ENCODE measurements around the gene ITGB1.
"Not testable (repeated sequence)": the region's sequence is repeated elsewhere in the genome, so short reads cannot be mapped to it uniquely, and the experiment has no call there.

Gene ITGB1

DNA sequence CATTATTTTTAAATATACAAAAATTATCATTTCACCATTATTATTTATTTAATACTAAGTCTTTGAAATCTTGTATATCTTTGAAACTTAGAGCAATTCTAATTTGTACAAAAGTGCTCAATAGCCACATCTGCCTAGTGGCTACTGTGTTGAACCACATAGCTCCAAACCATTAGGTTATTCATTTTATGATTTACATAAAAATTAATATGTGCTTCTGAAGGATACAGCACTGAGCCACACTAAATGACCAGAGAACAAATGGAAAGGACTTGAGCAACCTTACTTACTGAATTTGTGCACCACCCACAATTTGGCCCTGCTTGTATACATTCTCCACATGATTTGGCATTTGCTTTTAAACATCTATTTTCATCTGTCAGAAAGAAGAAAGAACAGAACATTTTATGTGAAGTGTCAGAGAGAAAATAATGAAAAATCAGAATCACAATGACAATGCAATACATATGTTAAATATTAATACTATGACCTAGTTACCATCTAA lies 25.8 kb downstream of the ITGB1 start:
- in situ Hi-C loops (cut with HindIII; ENCODE audit: low pct_unique_long_range_greater_than_20kb, low sequenced_read_pairs) = no loop called here

DNA sequence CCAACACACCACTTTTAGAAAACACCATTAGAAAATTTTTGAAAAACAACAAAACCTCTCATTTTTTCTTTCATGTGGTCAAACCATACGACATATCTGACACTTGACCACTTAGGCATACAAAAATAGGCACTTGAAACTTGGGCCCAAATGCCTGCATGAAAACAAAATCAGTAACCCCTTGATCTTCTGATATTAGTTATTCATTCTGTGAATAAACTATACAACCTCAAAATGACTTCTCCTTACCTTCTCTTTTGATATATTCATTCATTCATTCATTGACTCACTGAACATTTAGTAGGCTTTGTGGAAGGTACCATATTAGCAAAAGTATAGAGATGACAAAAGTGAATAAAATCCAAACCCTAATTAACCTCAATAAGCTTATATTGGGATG lies 26.4 kb downstream of the ITGB1 start:
- no peak for TF ChIP-seq JUND (IDR thresholded peaks at IDR 0.05; ENCODE audit: low read depth)
- DNase-seq (ENCODE audit: low read depth in 1 of 2, low spot score in 1 of 2) = no peak
- in situ Hi-C loops (cut with HindIII; ENCODE audit: low pct_unique_long_range_greater_than_20kb, low sequenced_read_pairs) = no loop called here

More for the DNA sequence above, 25.8 kb downstream of the ITGB1 start:
- TF ChIP-seq JUND (IDR thresholded peaks at IDR 0.05; ENCODE audit: low read depth) = no peak
- no peak for DNase-seq (ENCODE audit: low read depth in 1 of 2, low spot score in 1 of 2)

- no peak for DNase-seq (ENCODE audit: low read depth in 1 of 2, low spot score in 1 of 2)
- no peak for TF ChIP-seq JUND (IDR thresholded peaks at IDR 0.05; ENCODE audit: low read depth)
- in situ Hi-C loops (cut with HindIII; ENCODE audit: low pct_unique_long_range_greater_than_20kb, low sequenced_read_pairs) = no loop called here
Observed at GRCh38 chr10:32930036-32930435, 28.0 kb downstream of the ITGB1 start.

GRCh38 chr10:32929634-32930033 lies 28.4 kb downstream of the ITGB1 start:
- peak; percentile 17 to 86 for DNase-seq (ENCODE audit: low read depth in 1 of 2, low spot score in 1 of 2)
- in situ Hi-C loops (cut with HindIII; ENCODE audit: low pct_unique_long_range_greater_than_20kb, low sequenced_read_pairs) = no loop called here
- TF ChIP-seq JUND (IDR thresholded peaks at IDR 0.05; ENCODE audit: low read depth) = no peak

DNA sequence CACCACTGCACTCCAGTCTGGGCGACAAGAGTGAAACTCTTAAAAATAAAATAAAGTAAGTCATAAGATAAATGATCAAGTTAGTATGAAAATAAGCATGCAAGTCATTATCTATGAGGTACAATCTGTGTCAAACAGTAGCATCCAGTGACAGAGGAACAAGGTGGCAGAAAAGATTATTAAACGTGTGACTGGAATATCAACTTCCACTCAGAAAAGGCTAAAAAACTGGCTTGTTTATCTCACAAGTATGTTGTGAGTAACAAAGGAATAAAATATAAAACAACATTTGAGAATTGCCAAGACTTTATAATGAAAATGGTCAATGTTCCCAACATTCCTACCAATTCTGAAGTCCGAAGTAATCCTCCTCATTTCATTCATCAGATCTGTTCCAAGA lies 30.3 kb downstream of the ITGB1 start:
- no peak for TF ChIP-seq JUND (IDR thresholded peaks at IDR 0.05; ENCODE audit: low read depth)
- in situ Hi-C loops (cut with HindIII; ENCODE audit: low pct_unique_long_range_greater_than_20kb, low sequenced_read_pairs) = no loop called here
- no peak for DNase-seq (ENCODE audit: low read depth in 1 of 2, low spot score in 1 of 2)

GRCh38 chr10:32923849-32924248 lies 34.2 kb downstream of the ITGB1 start:
- TF ChIP-seq JUND (IDR thresholded peaks at IDR 0.05; ENCODE audit: low read depth) = no peak
- in situ Hi-C loops (cut with HindIII; ENCODE audit: low pct_unique_long_range_greater_than_20kb, low sequenced_read_pairs) = no loop called here
- no peak for DNase-seq (ENCODE audit: low read depth in 1 of 2, low spot score in 1 of 2)

- TF ChIP-seq JUND (IDR thresholded peaks at IDR 0.05; ENCODE audit: low read depth) = no peak
- in situ Hi-C loops (cut with HindIII; ENCODE audit: low pct_unique_long_range_greater_than_20kb, low sequenced_read_pairs) = no loop called here
- DNase-seq (ENCODE audit: low read depth in 1 of 2, low spot score in 1 of 2) = no peak
Observed at GRCh38 chr10:32923134-32923533, 34.9 kb downstream of the ITGB1 start.

DNA sequence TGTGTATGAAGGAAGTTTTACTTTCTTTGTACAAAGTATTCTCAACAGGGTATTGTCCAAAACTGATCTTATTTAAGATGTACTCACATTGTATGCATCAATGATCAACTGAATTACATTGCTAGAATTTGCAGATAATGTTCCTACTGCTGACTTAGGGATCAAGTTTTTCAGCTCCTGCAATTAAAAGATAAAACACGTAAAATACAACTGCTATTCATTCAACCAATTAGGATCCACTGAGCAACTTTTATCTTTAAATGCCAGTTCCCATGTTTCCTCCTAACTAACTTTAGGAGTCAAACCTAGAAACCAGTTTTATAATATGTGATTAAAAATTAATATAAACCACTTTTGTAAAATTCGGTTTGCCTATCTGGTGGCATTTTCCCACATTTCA lies 35.9 kb downstream of the ITGB1 start:
- TF ChIP-seq JUND (IDR thresholded peaks at IDR 0.05; ENCODE audit: low read depth) = no peak
- no peak for DNase-seq (ENCODE audit: low read depth in 1 of 2, low spot score in 1 of 2)
- in situ Hi-C loops (cut with HindIII; ENCODE audit: low pct_unique_long_range_greater_than_20kb, low sequenced_read_pairs) = no loop called here

- DNase-seq (ENCODE audit: low read depth in 1 of 2, low spot score in 1 of 2); in situ Hi-C loops (cut with HindIII; ENCODE audit: low pct_unique_long_range_greater_than_20kb, low sequenced_read_pairs): not testable (repeated sequence)
Observed at GRCh38 chr10:32917817-32918216, 40.2 kb downstream of the ITGB1 start.

DNA sequence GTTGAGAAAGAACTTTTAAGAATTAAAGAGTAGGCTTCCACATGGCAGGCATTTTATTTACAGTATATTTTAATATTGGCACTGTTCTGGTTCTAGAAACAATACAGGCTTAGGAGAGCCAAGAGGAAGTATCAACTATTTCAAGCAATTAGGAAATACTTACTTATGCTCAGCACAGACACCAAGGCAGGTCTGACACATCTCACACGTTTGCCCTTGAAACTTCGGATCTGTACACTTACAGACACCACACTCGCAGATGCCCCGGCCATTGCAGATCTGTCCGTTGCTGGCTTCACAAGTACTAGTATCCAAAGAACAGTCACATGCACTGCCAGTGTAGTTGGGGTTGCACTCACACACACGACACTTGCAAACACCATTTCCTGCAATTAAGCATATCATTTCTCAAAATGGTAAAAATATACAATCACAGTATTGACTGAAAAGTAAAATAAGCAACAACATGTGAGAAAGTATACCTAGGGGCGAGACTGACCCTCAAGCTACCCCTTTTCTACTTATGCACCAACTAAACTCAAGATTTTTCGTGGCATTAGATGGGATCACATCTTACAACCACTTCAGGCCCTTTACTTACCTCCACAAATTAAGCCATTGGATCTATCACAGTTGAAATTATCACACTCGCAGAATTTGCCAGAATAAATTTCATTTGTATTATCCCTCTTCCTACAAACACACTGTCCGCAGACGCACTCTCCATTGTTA lies 46.6 kb downstream of the ITGB1 start:
- TF ChIP-seq JUND (IDR thresholded peaks at IDR 0.05; ENCODE audit: low read depth) = no peak
- in situ Hi-C loops (cut with HindIII; ENCODE audit: low pct_unique_long_range_greater_than_20kb, low sequenced_read_pairs) = no loop called here
- no peak for DNase-seq (ENCODE audit: low read depth in 1 of 2, low spot score in 1 of 2)

DNA sequence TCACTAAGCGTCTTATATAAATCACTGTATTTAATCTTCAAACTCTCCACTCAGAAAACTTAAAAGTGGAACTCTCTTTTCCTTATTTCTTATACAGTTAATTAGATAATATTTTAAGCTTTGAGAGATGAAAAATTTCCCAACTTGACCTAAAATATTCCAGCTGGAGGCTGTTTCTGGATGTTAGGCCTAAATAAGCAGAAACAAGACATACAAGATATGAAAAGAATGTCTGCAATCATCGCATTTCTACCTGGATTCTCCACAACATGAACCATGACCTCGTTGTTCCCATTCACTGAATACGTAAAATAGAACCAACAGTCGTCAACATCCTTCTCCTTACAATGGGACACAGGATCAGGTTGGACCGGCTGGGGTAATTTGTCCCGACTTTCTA lies 48.1 kb downstream of the ITGB1 start:
- in situ Hi-C loops (cut with HindIII; ENCODE audit: low pct_unique_long_range_greater_than_20kb, low sequenced_read_pairs) = not testable (repeated sequence)

DNA sequence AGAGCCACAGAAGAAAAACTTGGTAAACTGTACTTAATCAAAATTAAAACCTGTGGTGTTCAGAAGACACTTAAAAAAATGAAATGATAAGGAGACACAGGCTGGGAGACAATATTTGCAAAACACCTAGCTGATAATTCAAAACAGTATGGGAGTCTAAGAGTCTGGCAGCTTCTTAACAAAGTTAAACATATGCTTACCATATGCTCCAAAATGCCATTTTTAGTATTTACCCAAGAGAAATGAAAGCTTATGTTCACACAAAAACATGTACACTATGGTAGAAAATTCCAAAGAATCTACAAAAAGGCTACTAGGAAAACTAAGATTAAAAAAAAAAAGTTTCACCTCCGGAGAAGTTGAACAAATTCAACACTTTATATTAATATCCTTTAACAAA lies 48.6 kb downstream of the ITGB1 start:
- TF ChIP-seq JUND (IDR thresholded peaks at IDR 0.05; ENCODE audit: low read depth) = no peak
- in situ Hi-C loops (cut with HindIII; ENCODE audit: low pct_unique_long_range_greater_than_20kb, low sequenced_read_pairs) = no loop called here
- no peak for DNase-seq (ENCODE audit: low read depth in 1 of 2, low spot score in 1 of 2)

More for the DNA sequence above, 48.1 kb downstream of the ITGB1 start:
- not testable (repeated sequence) for DNase-seq (ENCODE audit: low read depth in 1 of 2, low spot score in 1 of 2)

DNA sequence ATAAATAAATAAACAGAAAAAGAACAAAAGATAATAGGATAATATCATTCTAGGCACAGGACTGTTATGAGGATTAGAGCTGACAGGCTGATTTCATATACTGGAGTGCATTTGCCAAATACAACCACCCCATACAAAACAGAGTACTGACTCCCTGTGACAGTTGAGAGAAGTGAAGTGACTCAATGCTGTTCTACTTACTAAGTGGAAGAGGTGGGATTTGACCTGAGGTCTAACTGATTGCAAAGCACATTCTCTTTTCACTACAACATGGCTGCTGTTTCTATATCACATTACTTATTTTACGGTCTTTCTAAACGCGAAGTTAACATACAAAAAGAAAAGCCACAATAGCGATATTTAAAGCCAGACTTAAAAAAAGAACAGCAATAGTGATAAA lies 51.4 kb downstream of the ITGB1 start:
- no peak for TF ChIP-seq JUND (IDR thresholded peaks at IDR 0.05; ENCODE audit: low read depth)
- DNase-seq (ENCODE audit: low read depth in 1 of 2, low spot score in 1 of 2) = no peak
- in situ Hi-C loops (cut with HindIII; ENCODE audit: low pct_unique_long_range_greater_than_20kb, low sequenced_read_pairs) = no loop called here

DNA sequence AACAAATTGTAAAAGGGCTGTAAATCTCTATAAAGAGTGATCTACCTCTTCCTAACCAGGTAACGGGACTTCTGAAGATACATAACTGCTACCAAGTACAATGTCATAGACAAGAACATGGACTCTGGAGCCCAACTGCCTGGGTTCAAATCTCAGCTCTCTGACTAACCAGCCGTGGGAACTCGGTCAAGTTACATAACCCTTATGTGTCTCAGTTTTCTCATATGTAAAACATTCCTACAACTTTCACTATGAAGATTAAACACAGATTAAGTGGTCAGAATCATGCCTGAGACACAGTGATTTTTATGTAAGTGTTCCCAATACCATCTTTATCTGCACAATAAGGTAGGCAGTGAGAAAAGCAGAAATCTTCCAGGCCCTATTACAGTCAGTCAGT lies 52.6 kb downstream of the ITGB1 start:
- no peak for DNase-seq (ENCODE audit: low read depth in 1 of 2, low spot score in 1 of 2)
- no peak for TF ChIP-seq JUND (IDR thresholded peaks at IDR 0.05; ENCODE audit: low read depth)
- in situ Hi-C loops (cut with HindIII; ENCODE audit: low pct_unique_long_range_greater_than_20kb, low sequenced_read_pairs) = no loop called here
